Cortex of kidney (tissue), 1 donor: Measurements from ENCODE around the gene NOS1AP.
"Not testable (repeated sequence)": the region's sequence is repeated elsewhere in the genome, so short reads cannot be mapped to it uniquely, and the experiment has no call there.

Experiments
- DNase-seq: peaks from one replicate; lab custom pipeline; 2025; lab: John Stamatoyannopoulos, UW

NOS1AP gene

GRCh38 chr1:162069334-162070093 is at the start of gene NOS1AP:
NOS1AP (plus strand) TSS chr1:162069691; CDS start chr1:162070178, 487 bp downstream.
- no peak for DNase-seq

GRCh38 chr1:162020150-162020549 is 49.3 kb upstream of the NOS1AP start:
- DNase-seq, result no peak

- DNase-seq, result no peak
Observed at GRCh38 chr1:162021124-162021523, 48.4 kb upstream of the NOS1AP start.

GRCh38 chr1:162022626-162023025 is 46.9 kb upstream of the NOS1AP start:
- no peak for DNase-seq

GRCh38 chr1:162023181-162023546 is 46.3 kb upstream of the NOS1AP start:
- no peak for DNase-seq

GRCh38 chr1:162023547-162024501 is 45.7 kb upstream of the NOS1AP start, which contains the start of gene OLFML2B:
OLFML2B (minus strand) TSS chr1:162023869; CDS start chr1:162023430, 439 bp downstream.
- DNase-seq, result no peak

- no peak for DNase-seq
Observed at GRCh38 chr1:162025541-162025940, 44.0 kb upstream of the NOS1AP start.

- no peak for DNase-seq
Observed at GRCh38 chr1:162026881-162027280, 42.6 kb upstream of the NOS1AP start.

- DNase-seq, result no peak
Observed at GRCh38 chr1:162028726-162029125, 40.8 kb upstream of the NOS1AP start.

- DNase-seq, result no peak
Observed at GRCh38 chr1:162029157-162029556, 40.3 kb upstream of the NOS1AP start.

- no peak for DNase-seq
Observed at GRCh38 chr1:162030759-162031280, 38.7 kb upstream of the NOS1AP start.

GRCh38 chr1:162033428-162033827 is 36.1 kb upstream of the NOS1AP start:
- DNase-seq, result no peak

- DNase-seq, result no peak
Observed at GRCh38 chr1:162035241-162035640, 34.2 kb upstream of the NOS1AP start.

- DNase-seq, result no peak
Observed at GRCh38 chr1:162036163-162036562, 33.3 kb upstream of the NOS1AP start.

- no peak for DNase-seq
Observed at GRCh38 chr1:162038624-162039023, 30.9 kb upstream of the NOS1AP start.

GRCh38 chr1:162040001-162040400 is 29.5 kb upstream of the NOS1AP start:
- DNase-seq, result no peak

- DNase-seq, result no peak
Observed at GRCh38 chr1:162040657-162041056, 28.8 kb upstream of the NOS1AP start.

- no peak for DNase-seq
Observed at GRCh38 chr1:162042361-162042760, 27.1 kb upstream of the NOS1AP start.

GRCh38 chr1:162046921-162047320 is 22.6 kb upstream of the NOS1AP start:
- no peak for DNase-seq

- DNase-seq, result not testable (repeated sequence)
Observed at GRCh38 chr1:162053949-162054348, 15.5 kb upstream of the NOS1AP start.

- no peak for DNase-seq
Observed at GRCh38 chr1:162055062-162055461, 14.4 kb upstream of the NOS1AP start.

- no peak for DNase-seq
Observed at GRCh38 chr1:162056043-162056442, 13.4 kb upstream of the NOS1AP start.

GRCh38 chr1:162056579-162056978 is 12.9 kb upstream of the NOS1AP start:
- no peak for DNase-seq
